GM11168 (cell line): ENCODE measurements around the gene ZNF319.

Experiments used
- in situ Hi-C: fragments of 300-500 bp; cut with MboI; formaldehyde crosslinking; loops from one replicate; pipeline ENCODE4 v1.12.0; 2022; ENCODE audit warnings: low sequenced_read_pairs; ENCODE audit not compliant: unreplicated experiment

The ZNF319 gene

GRCh38 chr16:58000706-58001676, 519 bp upstream of the ZNF319 start, which contains the start of gene USB1:
Gene USB1 (plus strand): TSS chr16:58001407. CDS start chr16:58001484, 77 bp downstream.
- in situ Hi-C loops, result loop anchor here (10.0 kb wide), 1 partner anchor 106 kb away; no protein-coding TSS in a partner anchor

- in situ Hi-C loops, result no loop called here
Measured at GRCh38 chr16:57999366-57999970, 1.0 kb downstream of the ZNF319 start.

GRCh38 chr16:57998992-57999365, 1.5 kb downstream of the ZNF319 start:
- in situ Hi-C loops, result no loop called here

- in situ Hi-C loops, result no loop called here
Measured at GRCh38 chr16:57998486-57998885, 2.0 kb downstream of the ZNF319 start.

- in situ Hi-C loops, result no loop called here
Measured at GRCh38 chr16:57997528-57998265, 2.8 kb downstream of the ZNF319 start.

- in situ Hi-C loops, result no loop called here
Measured at GRCh38 chr16:57997176-57997527, 3.3 kb downstream of the ZNF319 start.

GRCh38 chr16:57996406-57997175, 3.9 kb downstream of the ZNF319 start:
- in situ Hi-C loops, result no loop called here

- in situ Hi-C loops, result no loop called here
Measured at GRCh38 chr16:57995721-57996405, 4.6 kb downstream of the ZNF319 start.

GRCh38 chr16:57994778-57995177, 5.7 kb downstream of the ZNF319 start:
- in situ Hi-C loops, result no loop called here

- in situ Hi-C loops, result no loop called here
Measured at GRCh38 chr16:57994361-57994760, 6.1 kb downstream of the ZNF319 start.

- in situ Hi-C loops, result no loop called here
Measured at GRCh38 chr16:57993897-57994296, 6.6 kb downstream of the ZNF319 start.

GRCh38 chr16:57993438-57993837, 7.0 kb downstream of the ZNF319 start:
- in situ Hi-C loops, result no loop called here

GRCh38 chr16:57992084-57992483, 8.4 kb downstream of the ZNF319 start:
- in situ Hi-C loops, result no loop called here

GRCh38 chr16:57991551-57992059, 8.9 kb downstream of the ZNF319 start:
- in situ Hi-C loops, result no loop called here

- in situ Hi-C loops, result no loop called here
Measured at GRCh38 chr16:57988929-57989328, 11.5 kb downstream of the ZNF319 start.

GRCh38 chr16:57987441-57988177, 12.9 kb downstream of the ZNF319 start:
- in situ Hi-C loops, result no loop called here

GRCh38 chr16:57986196-57986595, 14.3 kb downstream of the ZNF319 start:
- in situ Hi-C loops, result no loop called here
